Measurements from ENCODE around the gene GOLGA8S. TPM values are rescaled to one million over a fixed set of nuclear protein-coding genes. Genes with fewer than 3 reads are reported as not detected.
"Not testable (repeated sequence)": the region's sequence is repeated elsewhere in the genome, so short reads cannot be mapped to it uniquely, and the experiment has no call there.

Gene GOLGA8S
- total RNA-seq, 1 experiment from 2014 or later: 0.15 TPM

- no peaks in the 10 kb centered on the region for H3K36me3 ChIP-seq (ENCODE audit: control insufficient read depth, insufficient read depth, low read length)
- TF ChIP-seq TCF7L2 (IDR thresholded peaks at IDR 0.05; ENCODE audit: low read depth, low read length): no peak
- TF ChIP-seq, protein P1, sequence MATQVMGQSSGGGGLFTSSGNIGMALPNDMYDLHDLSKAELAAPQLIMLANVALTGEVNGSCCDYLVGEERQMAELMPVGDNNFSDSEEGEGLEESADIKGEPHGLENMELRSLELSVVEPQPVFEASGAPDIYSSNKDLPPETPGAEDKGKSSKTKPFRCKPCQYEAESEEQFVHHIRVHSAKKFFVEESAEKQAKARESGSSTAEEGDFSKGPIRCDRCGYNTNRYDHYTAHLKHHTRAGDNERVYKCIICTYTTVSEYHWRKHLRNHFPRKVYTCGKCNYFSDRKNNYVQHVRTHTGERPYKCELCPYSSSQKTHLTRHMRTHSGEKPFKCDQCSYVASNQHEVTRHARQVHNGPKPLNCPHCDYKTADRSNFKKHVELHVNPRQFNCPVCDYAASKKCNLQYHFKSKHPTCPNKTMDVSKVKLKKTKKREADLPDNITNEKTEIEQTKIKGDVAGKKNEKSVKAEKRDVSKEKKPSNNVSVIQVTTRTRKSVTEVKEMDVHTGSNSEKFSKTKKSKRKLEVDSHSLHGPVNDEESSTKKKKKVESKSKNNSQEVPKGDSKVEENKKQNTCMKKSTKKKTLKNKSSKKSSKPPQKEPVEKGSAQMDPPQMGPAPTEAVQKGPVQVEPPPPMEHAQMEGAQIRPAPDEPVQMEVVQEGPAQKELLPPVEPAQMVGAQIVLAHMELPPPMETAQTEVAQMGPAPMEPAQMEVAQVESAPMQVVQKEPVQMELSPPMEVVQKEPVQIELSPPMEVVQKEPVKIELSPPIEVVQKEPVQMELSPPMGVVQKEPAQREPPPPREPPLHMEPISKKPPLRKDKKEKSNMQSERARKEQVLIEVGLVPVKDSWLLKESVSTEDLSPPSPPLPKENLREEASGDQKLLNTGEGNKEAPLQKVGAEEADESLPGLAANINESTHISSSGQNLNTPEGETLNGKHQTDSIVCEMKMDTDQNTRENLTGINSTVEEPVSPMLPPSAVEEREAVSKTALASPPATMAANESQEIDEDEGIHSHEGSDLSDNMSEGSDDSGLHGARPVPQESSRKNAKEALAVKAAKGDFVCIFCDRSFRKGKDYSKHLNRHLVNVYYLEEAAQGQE (IDR thresholded peaks at IDR 0.05; ENCODE audit: insufficient read depth in 1 of 2, low read depth in 2 of 2, low read length in 1 of 2): no peak
- no peak for TF ChIP-seq CTCF (IDR thresholded peaks at IDR 0.05)
- no peak for TF ChIP-seq POLR2AphosphoS5 (IDR thresholded peaks at IDR 0.05; ENCODE audit: low read depth, low read length)
- TF ChIP-seq SIN3A (IDR thresholded peaks at IDR 0.05; ENCODE audit: borderline replicate concordance, insufficient read depth, low read depth, low read length): no peak
- ATAC-seq (no peak), DNase-seq (ENCODE audit: low read depth, low spot score) (no peak)
- intact Hi-C loops (cut with micrococcal nuclease; ENCODE audit: unreplicated experiment): no loop called here
- ChIA-PET CTCF (no interaction called here), POLR2A (no interaction called here)
- H3K4me1 ChIP-seq (ENCODE audit: control insufficient read depth, insufficient read depth, low read length): no peaks in the 10 kb centered on the region
- no TSS peak for BruUV-seq (replicated peaks)
- no peaks in the 10 kb centered on the region for H3K9me3 ChIP-seq (ENCODE audit: control insufficient read depth, insufficient read depth, low read depth, low read length)
- no peak overlapping the region for H3K4me3 ChIP-seq (ENCODE audit: low read depth in 2 of 2, low read length in 2 of 2)
- in situ Hi-C loops (cut with HindIII; ENCODE audit: low pct_unique_long_range_greater_than_20kb, low sequenced_read_pairs): no loop called here
- H3K27me3 ChIP-seq (ENCODE audit: control insufficient read depth, insufficient read depth, low read length): no peaks in the 10 kb centered on the region
- no peak overlapping the region for H3K27ac ChIP-seq (ENCODE audit: low read length)
Measured at GRCh38 chr15:23411841-23412240, 57.3 kb downstream of the GOLGA8S start.

- H3K27me3 ChIP-seq (ENCODE audit: control insufficient read depth, insufficient read depth, low read length); BruUV-seq (replicated peaks); CTCF ChIA-PET; intact Hi-C loops (cut with micrococcal nuclease; ENCODE audit: unreplicated experiment); DNase-seq (ENCODE audit: low read depth, low spot score); ATAC-seq; H3K4me3 ChIP-seq (ENCODE audit: low read depth in 2 of 2, low read length in 2 of 2); H3K27ac ChIP-seq (ENCODE audit: low read length); H3K9me3 ChIP-seq (ENCODE audit: control insufficient read depth, insufficient read depth, low read depth, low read length); H3K4me1 ChIP-seq (ENCODE audit: control insufficient read depth, insufficient read depth, low read length); H3K36me3 ChIP-seq (ENCODE audit: control insufficient read depth, insufficient read depth, low read length); in situ Hi-C loops (cut with HindIII; ENCODE audit: low pct_unique_long_range_greater_than_20kb, low sequenced_read_pairs): not testable (repeated sequence)
- POLR2A ChIA-PET: interaction anchor here (0.6 to 0.7 kb wide), 2 partner anchors 81 to 1518 kb away, joined by 3 read pairs; no protein-coding TSS in a partner anchor
Measured at GRCh38 chr15:23412881-23413600, 58.5 kb downstream of the GOLGA8S start.

Other genes starting within 250 kb of the GOLGA8S start
- not detected for gene GOLGA6L1, start 217.9 kb upstream of the GOLGA8S start, total RNA-seq (2021; ENCODE audit: unreplicated experiment)
- gene GOLGA6L26, start 20.6 kb upstream of the GOLGA8S start, total RNA-seq (2021; ENCODE audit: unreplicated experiment): not detected
- not detected for gene GOLGA6L2, start 92.5 kb downstream of the GOLGA8S start, total RNA-seq (2021; ENCODE audit: unreplicated experiment)
- gene MKRN3, start 210.9 kb downstream of the GOLGA8S start, total RNA-seq (2021; ENCODE audit: unreplicated experiment): 7.9 TPM